HG03064 (cell line): ENCODE measurements around the gene GLIPR2.
"Not testable (repeated sequence)": the region's sequence is repeated elsewhere in the genome, so short reads cannot be mapped to it uniquely, and the experiment has no call there.

Experiments used
- ATAC-seq: cut with Tn5 transposase; IDR thresholded peaks from one replicate; pipeline ENCODE4 v1.9.1; 2021; ENCODE audit warnings: low read depth; ENCODE audit not compliant: unreplicated experiment

GLIPR2 gene

GRCh38 chr9:36121971-36122370, 14.6 kb upstream of the GLIPR2 start:
- ATAC-seq = no peak

- ATAC-seq = no peak
These were observed 13.0 kb upstream of the GLIPR2 start for GRCh38 chr9:36123515-36123914.

GRCh38 chr9:36125062-36125855, 11.3 kb upstream of the GLIPR2 start:
- no peak for ATAC-seq

- ATAC-seq = no peak
These were observed 10.4 kb upstream of the GLIPR2 start for GRCh38 chr9:36126016-36126730.

GRCh38 chr9:36127652-36128244, 8.8 kb upstream of the GLIPR2 start:
- ATAC-seq = no peak

GRCh38 chr9:36128349-36128748, 8.2 kb upstream of the GLIPR2 start:
- no peak for ATAC-seq

GRCh38 chr9:36129139-36129538, 7.4 kb upstream of the GLIPR2 start:
- no peak for ATAC-seq

- not testable (repeated sequence) for ATAC-seq
These were observed 4.9 kb upstream of the GLIPR2 start for GRCh38 chr9:36131666-36132065.

- no peak for ATAC-seq
These were observed 4.4 kb upstream of the GLIPR2 start for GRCh38 chr9:36132086-36132485.

- ATAC-seq = no peak
These were observed 1.6 kb upstream of the GLIPR2 start for GRCh38 chr9:36134761-36135505.

GRCh38 chr9:36135741-36136271, 727 bp upstream of the GLIPR2 start:
- no peak for ATAC-seq

- ATAC-seq = peak; percentile 35
These were observed 410 bp downstream of the GLIPR2 start for GRCh38 chr9:36136894-36137391.

GRCh38 chr9:36137392-36138004, 965 bp downstream of the GLIPR2 start:
- ATAC-seq = no peak

- no peak for ATAC-seq
These were observed 2.0 kb downstream of the GLIPR2 start for GRCh38 chr9:36138496-36138895.

GRCh38 chr9:36138901-36139300, 2.4 kb downstream of the GLIPR2 start:
- no peak for ATAC-seq

- no peak for ATAC-seq
These were observed 3.9 kb downstream of the GLIPR2 start for GRCh38 chr9:36140086-36141084.

GRCh38 chr9:36141288-36141687, 4.8 kb downstream of the GLIPR2 start:
- ATAC-seq = no peak

- ATAC-seq = no peak
These were observed 5.2 kb downstream of the GLIPR2 start for GRCh38 chr9:36141761-36142160.
